ENCODE results near the gene UBASH3A.

UBASH3A gene

GRCh38 chr21:42403611-42404231, at the start of gene UBASH3A:
Gene UBASH3A (plus strand): TSS chr21:42403902. CDS start chr21:42403946, 44 bp downstream.
- no peak for FAIRE-seq

GRCh38 chr21:42356046-42356445, 47.7 kb upstream of the UBASH3A start:
- FAIRE-seq = no peak

GRCh38 chr21:42356650-42357049, 47.1 kb upstream of the UBASH3A start:
- no peak for FAIRE-seq

GRCh38 chr21:42357307-42357706, 46.4 kb upstream of the UBASH3A start:
- no peak for FAIRE-seq

- no peak for FAIRE-seq
Observed at GRCh38 chr21:42358261-42358660, 45.4 kb upstream of the UBASH3A start.

- no peak for FAIRE-seq
Observed at GRCh38 chr21:42358937-42359336, 44.8 kb upstream of the UBASH3A start.

GRCh38 chr21:42360317-42360716, 43.4 kb upstream of the UBASH3A start:
- FAIRE-seq = no peak

- FAIRE-seq = no peak
Observed at GRCh38 chr21:42361286-42361685, 42.4 kb upstream of the UBASH3A start.

GRCh38 chr21:42362198-42362597, 41.5 kb upstream of the UBASH3A start:
- FAIRE-seq = no peak

GRCh38 chr21:42362700-42363099, 41.0 kb upstream of the UBASH3A start:
- FAIRE-seq = no peak

GRCh38 chr21:42363312-42363711, 40.4 kb upstream of the UBASH3A start:
- no peak for FAIRE-seq

GRCh38 chr21:42364304-42364865, 39.3 kb upstream of the UBASH3A start:
- FAIRE-seq = no peak

- no peak for FAIRE-seq
Observed at GRCh38 chr21:42365770-42366169, 37.9 kb upstream of the UBASH3A start.

GRCh38 chr21:42366292-42367010, 37.3 kb upstream of the UBASH3A start, which contains the start of gene TFF1:
Gene TFF1 (minus strand): TSS chr21:42366535. CDS start chr21:42366495, 40 bp downstream.
- FAIRE-seq = no peak

GRCh38 chr21:42367367-42368165, 36.1 kb upstream of the UBASH3A start:
- no peak for FAIRE-seq

GRCh38 chr21:42369821-42370220, 33.9 kb upstream of the UBASH3A start:
- FAIRE-seq = no peak

- no peak for FAIRE-seq
Observed at GRCh38 chr21:42370894-42371654, 32.6 kb upstream of the UBASH3A start.

GRCh38 chr21:42373196-42373907, 30.4 kb upstream of the UBASH3A start:
- no peak for FAIRE-seq

- FAIRE-seq = no peak
Observed at GRCh38 chr21:42373908-42374455, 29.7 kb upstream of the UBASH3A start.

- no peak for FAIRE-seq
Observed at GRCh38 chr21:42374457-42374856, 29.2 kb upstream of the UBASH3A start.

- no peak for FAIRE-seq
Observed at GRCh38 chr21:42374864-42375499, 28.7 kb upstream of the UBASH3A start.

All from A204.1 (cell line).